B cell (primary cell): ENCODE measurements around the gene UBA1. TPM values are rescaled to one million over a fixed set of nuclear protein-coding genes. Genes with fewer than 3 reads are reported as not detected.
A peak's percentile ranks its signal among the peaks of the same experiment; 100 is the strongest.

Source experiments
- ATAC-seq: fragments of 200-7000 bp; cut with Tn5 transposase; one replicate; pipeline ENCODE4 v1.10.0; 2021; ENCODE audit warnings: low read depth, mild to moderate bottlenecking, moderate number of reproducible peaks, moderate library complexity
- CTCF ChIA-PET: fragments of 350-600 bp; sonication (Branson Sonifier 250); formaldehyde crosslinking; loops from one replicate; lab custom pipeline; 2021; ENCODE audit warnings: antibody characterized with exemption, inconsistent platforms; lab: Charles Lee
- POLR2A ChIA-PET: fragments of 350-600 bp; sonication (Branson Sonifier 250); formaldehyde crosslinking; loops from one replicate; lab custom pipeline; 2021; ENCODE audit warnings: antibody characterized with exemption; lab: Charles Lee
- DNase-seq: peaks from one replicate; pipeline ENCODE4 v3.0.0; 2013
- H2AFZ ChIP-seq: 2 replicates; pipeline ENCODE4 v1.6.1; 2012; ENCODE audit warnings: mild to moderate bottlenecking, low read depth, low read length; ENCODE audit not compliant: insufficient read depth, poor library complexity, severe bottlenecking
- H3K27ac ChIP-seq, 2 donors: 1 replicate in 1 of 2; 2 replicates in 1 of 2; pipeline ENCODE4 v1.5.1; 2012 to 2013; ENCODE audit warnings: low read length in 2 of 2, mild to moderate bottlenecking in 2 of 2, moderate library complexity in 1 of 2
- H3K27me3 ChIP-seq, 4 experiments: fragments of 200-600 bp in 1 of 4; sonication (generic) in 1 of 4; replicated peaks in 1 of 4; 1 replicate in 2 of 4; 2 replicates in 2 of 4; pipeline versions ENCODE4 v1.6.1 to v1.7.0; 2013 to 2016; ENCODE audit warnings: low read length in 3 of 4, mild to moderate bottlenecking in 2 of 4, mixed read lengths in 1 of 4, moderate library complexity in 1 of 4; ENCODE audit not compliant: insufficient read depth in 4 of 4, control insufficient read depth in 3 of 4; ENCODE audit errors: control extremely low read depth in 1 of 4
- H3K36me3 ChIP-seq, 2 experiments: replicated peaks in 1 of 2; 1 replicate in 1 of 2; 2 replicates in 1 of 2; pipeline versions ENCODE4 v1.6.1 to v1.7.1; 2013; ENCODE audit warnings: low read length in 1 of 2; ENCODE audit not compliant: insufficient read depth in 2 of 2, control insufficient read depth in 1 of 2; ENCODE audit errors: control extremely low read depth in 1 of 2, extremely low read depth in 1 of 2
- H3K4me1 ChIP-seq, 2 donors: fragments of 200-600 bp in 1 of 2; sonication (generic) in 1 of 2; 1 replicate in 1 of 2; 2 replicates in 1 of 2; pipeline versions ENCODE4 v1.5.1 to v1.6.1; 2013 to 2017; ENCODE audit warnings: low read length in 2 of 2; ENCODE audit not compliant: control insufficient read depth in 2 of 2, insufficient read depth in 2 of 2
- H3K4me2 ChIP-seq: replicated peaks from 2 replicates; pipeline ENCODE3; 2012; ENCODE audit warnings: mild to moderate bottlenecking, low read depth, low read length; ENCODE audit not compliant: poor library complexity, severe bottlenecking
- H3K4me3 ChIP-seq, 5 experiments: fragments of 200-600 bp in 1 of 5; sonication (generic) in 1 of 5; 1 replicate in 3 of 5; 2 replicates in 2 of 5; pipeline versions ENCODE4 v1.5.1 to v1.7.0; 2011 to 2016; ENCODE audit warnings: low read length in 4 of 5, mild to moderate bottlenecking in 4 of 5, low read depth in 2 of 5, control low read depth in 1 of 5, moderate library complexity in 1 of 5; ENCODE audit not compliant: insufficient read depth in 1 of 5; ENCODE audit errors: control extremely low read depth in 1 of 5, extremely low read depth in 1 of 5
- H3K79me2 ChIP-seq: fragments of 200-600 bp; sonication (generic); one replicate; pipeline ENCODE4 v1.6.0; 2016; ENCODE audit warnings: low read length; ENCODE audit not compliant: control insufficient read depth, insufficient read depth
- H3K9ac ChIP-seq: fragments of 200-600 bp; sonication (generic); 2 replicates; pipeline ENCODE4 v1.6.1; 2017; ENCODE audit warnings: mild to moderate bottlenecking, low read length, moderate library complexity
- H3K9me3 ChIP-seq, 3 donors: one replicate each; pipeline versions ENCODE4 v1.6.1 to v1.7.1; 2013; ENCODE audit warnings: low read length in 2 of 3; ENCODE audit not compliant: control insufficient read depth in 2 of 3, insufficient read depth in 1 of 3; ENCODE audit errors: control extremely low read depth in 1 of 3
- H4K20me1 ChIP-seq: 2 replicates; pipeline ENCODE4 v1.6.0; 2012; ENCODE audit warnings: mild to moderate bottlenecking, low read length; ENCODE audit not compliant: insufficient read depth, control insufficient read depth, poor library complexity, severe bottlenecking
- H3K27ac Mint-ChIP-seq: one replicate; pipeline ENCODE4 v1.8.0; 2021; ENCODE audit warnings: mixed read lengths
- H3K27me3 Mint-ChIP-seq: one replicate; pipeline ENCODE4 v1.8.0; 2021; ENCODE audit warnings: mixed read lengths
- H3K4me1 Mint-ChIP-seq: one replicate; pipeline ENCODE4 v1.8.0; 2021; ENCODE audit warnings: mixed read lengths
- H3K4me3 Mint-ChIP-seq: one replicate; pipeline ENCODE4 v1.8.0; 2021; ENCODE audit warnings: mixed read lengths
- H3K9me3 Mint-ChIP-seq: one replicate; pipeline ENCODE4 v1.8.0; 2022; ENCODE audit warnings: mixed read lengths; ENCODE audit not compliant: insufficient read depth
- CTCF ChIP-seq: fragments of 200-600 bp; IDR thresholded peaks from one replicate; pipeline ENCODE4 v1.8.0; 2022; ENCODE audit warnings: antibody characterized with exemption, mild to moderate bottlenecking
- EZH2 ChIP-seq: IDR thresholded peaks from 2 replicates; pipeline ENCODE4 v1.6.1; 2012; ENCODE audit warnings: borderline replicate concordance, low read depth, mild to moderate bottlenecking, moderate library complexity, low read length; ENCODE audit not compliant: insufficient read depth, poor library complexity, severe bottlenecking
- WGBS: methylation state at CpG from one replicate; pipeline ENCODE4 v1.1.5; 2013; ENCODE audit warnings: missing lambda C conversion rate; ENCODE audit not compliant: insufficient coverage; 5-methylcytosine and 5-hydroxymethylcytosine counted together
- intact Hi-C: fragments of 100-400 bp; cut with micrococcal nuclease; formaldehyde crosslinking; loops from one replicate; pipeline ENCODE4 v1.10.0; 2022
- polyA plus RNA-seq: library from polyadenylated mRNA; depleted of rRNA; stranded (reverse); fragments of >200 nt; gene quantifications from 2 replicates; pipeline ENCODE4 v1.2.3, GENCODE V29; 2012
- total RNA-seq, 2 donors: library from RNA; stranded (reverse); fragments of 120-200 nt in 1 of 2; gene quantifications; 1 replicate in 1 of 2; 2 replicates in 1 of 2; pipeline versions ENCODE4 v1.2.3 to v1.2.4, GENCODE V29; 2013 to 2022

Gene UBA1
- total and polyA plus RNA-seq, 2 donors (not counting 1 experiment from before 2014, with no cell fraction given), result 166 to 211 TPM

DNA sequence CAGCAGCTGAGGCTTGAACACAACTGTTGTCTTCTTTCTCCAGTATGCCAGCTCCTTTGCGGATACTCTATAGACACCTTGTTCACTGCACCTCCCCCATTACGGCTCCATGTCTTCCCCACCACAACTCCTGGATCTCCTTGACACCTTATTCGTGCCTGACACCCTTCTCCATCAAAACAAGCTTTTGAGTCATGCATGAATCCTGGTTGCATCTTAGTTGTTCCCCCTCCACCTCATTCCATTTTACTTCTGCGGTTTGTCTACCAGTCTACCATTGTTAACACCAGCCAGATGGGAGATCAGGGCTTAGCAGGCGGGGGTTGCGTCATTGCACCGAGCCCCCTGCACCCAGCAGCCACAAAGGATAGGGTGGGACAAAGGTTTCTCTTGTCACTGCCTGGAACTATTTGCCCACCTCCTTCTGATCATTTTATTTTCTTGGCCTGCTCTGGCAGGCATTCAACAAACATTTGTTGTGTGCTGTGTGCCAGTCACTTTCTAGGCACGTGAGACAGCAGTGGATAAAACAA, 22.8 kb downstream of the UBA1 start:
- CTCF ChIA-PET, result no interaction called here
- Histone ChIP-seq H3K9ac (no peak overlapping the region), H3K9me3 (no peaks in the 10 kb centered on the region), H3K4me3 (no peak overlapping the region), H3K4me1 (peaks cover 26 to 27% of the 10 kb centered on the region in 2 donors), H3K4me2 (no peak overlapping the region), H3K36me3 (peaks cover 0 to 38% of the 10 kb centered on the region in 2 experiments), H3K27ac (peak overlapping the region; percentile 85 to 94), H3K27me3 (no peaks in the 10 kb centered on the region), H3K79me2 (peaks cover 28% of the 10 kb centered on the region), H4K20me1 (peaks cover 26% of the 10 kb centered on the region), H2AFZ (no peak overlapping the region)
- ATAC-seq (no peak), DNase-seq (no peak)
- H3K4me1 Mint-ChIP-seq, result peaks cover 33% of the 10 kb centered on the region
- TF ChIP-seq CTCF, result no peak
- no peak for TF ChIP-seq EZH2
- peak overlapping the region; percentile 100 for H3K27ac Mint-ChIP-seq
- POLR2A ChIA-PET, result no interaction called here
- H3K27me3 Mint-ChIP-seq, result no peaks in the 10 kb centered on the region
- H3K9me3 Mint-ChIP-seq, result no peaks in the 10 kb centered on the region
- 100% methylated on average over 1 of the region's 8 CpGs for WGBS
- H3K4me3 Mint-ChIP-seq, result peak overlapping the region; percentile 96
- intact Hi-C loops, result loop anchor here (5.0 to 10.0 kb wide), 2 partner anchors 459 to 1698 kb away; partner anchors contain the start of genes PIM2, SLC35A2 and SLC9A7
